ENCODE measurements around the gene RGR.

RGR gene

GRCh38 chr10:84224411-84225028 is 20.3 kb upstream of the RGR start:
- no peak for DNase-seq

GRCh38 chr10:84225427-84226173 is 19.3 kb upstream of the RGR start, which contains the start of gene LRIT2:
LRIT2 (minus strand) TSS chr10:84225544; CDS start chr10:84225520, 24 bp downstream.
- DNase-seq, result no peak

GRCh38 chr10:84226616-84227015 is 18.2 kb upstream of the RGR start:
- no peak for DNase-seq

- DNase-seq, result no peak
Observed at GRCh38 chr10:84227810-84228209, 17.0 kb upstream of the RGR start.

- no peak for DNase-seq
Observed at GRCh38 chr10:84230359-84230758, 14.5 kb upstream of the RGR start.

GRCh38 chr10:84232376-84232775 is 12.5 kb upstream of the RGR start:
- no peak for DNase-seq

GRCh38 chr10:84233940-84234339 is 10.9 kb upstream of the RGR start:
- no peak for DNase-seq

- DNase-seq, result no peak
Observed at GRCh38 chr10:84234479-84234878, 10.4 kb upstream of the RGR start.

GRCh38 chr10:84235096-84235495 is 9.8 kb upstream of the RGR start:
- no peak for DNase-seq

- DNase-seq, result no peak
Observed at GRCh38 chr10:84236807-84237198, 8.1 kb upstream of the RGR start.

- no peak for DNase-seq
Observed at GRCh38 chr10:84237199-84238051, 7.4 kb upstream of the RGR start.

GRCh38 chr10:84238909-84239308 is 5.9 kb upstream of the RGR start:
- no peak for DNase-seq

GRCh38 chr10:84241185-84241790 is 3.6 kb upstream of the RGR start, which contains the start of gene LRIT1:
LRIT1 (minus strand) TSS chr10:84241546; CDS start chr10:84241439, 107 bp downstream.
- DNase-seq, result no peak

- no peak for DNase-seq
Observed at GRCh38 chr10:84243759-84244158, 1.1 kb upstream of the RGR start.

GRCh38 chr10:84247496-84247895 is 2.6 kb downstream of the RGR start:
- DNase-seq, result no peak

- no peak for DNase-seq
Observed at GRCh38 chr10:84248794-84249193, 3.9 kb downstream of the RGR start.

GRCh38 chr10:84254552-84255478 is 10.0 kb downstream of the RGR start:
- DNase-seq, result no peak

- no peak for DNase-seq
Observed at GRCh38 chr10:84256510-84257342, 11.9 kb downstream of the RGR start.

GRCh38 chr10:84257343-84258020 is 12.6 kb downstream of the RGR start:
- DNase-seq, result no peak

GRCh38 chr10:84258034-84258695 is 13.3 kb downstream of the RGR start:
- no peak for DNase-seq

All from activated CD4-positive, alpha-beta T cell treated with anti-CD3 and anti-CD28 coated beads for 1 hour (primary cell).